Calu3 (cell line): Measurements from ENCODE around the gene ITGA2B. TPM values are rescaled to one million over a fixed set of nuclear protein-coding genes. Genes with fewer than 3 reads are reported as not detected.
A peak's percentile ranks its signal among the peaks of the same experiment; 100 is the strongest.

Source experiments
- BruUV-seq: library from RNA; stranded (reverse); fragments of 400-500 nt; replicated peaks from 2 replicates; lab custom pipeline; 2021; lab: Mats Ljungman, UMichigan
- CTCF ChIA-PET: fragments of 300-600 bp; sonication (Branson Sonifier 250); formaldehyde crosslinking; loops from one replicate; lab custom pipeline; 2022; ENCODE audit warnings: antibody characterized with exemption; lab: Charles Lee
- DNase-seq: peaks from one replicate; pipeline ENCODE4 v3.0.0; 2022
- H3K27ac Mint-ChIP-seq: one replicate; pipeline ENCODE4 v1.8.0; 2022; ENCODE audit warnings: mixed read lengths; ENCODE audit not compliant: unreplicated experiment
- H3K27me3 Mint-ChIP-seq: one replicate; pipeline ENCODE4 v1.8.0; 2022; ENCODE audit warnings: mixed read lengths; ENCODE audit not compliant: unreplicated experiment
- H3K36me3 Mint-ChIP-seq: one replicate; pipeline ENCODE4 v1.8.0; 2022; ENCODE audit warnings: mild to moderate bottlenecking, moderate library complexity, mixed read lengths; ENCODE audit not compliant: insufficient read depth, unreplicated experiment
- H3K4me1 Mint-ChIP-seq: one replicate; pipeline ENCODE4 v1.8.0; 2022; ENCODE audit warnings: mild to moderate bottlenecking, low read depth, mixed read lengths; ENCODE audit not compliant: unreplicated experiment
- H3K4me3 Mint-ChIP-seq: one replicate; pipeline ENCODE4 v1.8.0; 2022; ENCODE audit warnings: mild to moderate bottlenecking, low read depth, moderate library complexity, mixed read lengths; ENCODE audit not compliant: unreplicated experiment
- H3K9me3 Mint-ChIP-seq: one replicate; pipeline ENCODE4 v1.8.0; 2022; ENCODE audit warnings: low read depth, mixed read lengths; ENCODE audit not compliant: unreplicated experiment
- intact Hi-C: fragments of 100-400 bp; cut with micrococcal nuclease; formaldehyde crosslinking; loops from one replicate; pipeline ENCODE4 v1.10.0; 2022; ENCODE audit not compliant: unreplicated experiment
- total RNA-seq: library from RNA; stranded (reverse); gene quantifications from 2 replicates; pipeline ENCODE4 v1.2.3, GENCODE V29; 2022
- TF ChIP-seq, protein P1 (sequence below): fragments of 200-600 bp; IDR thresholded peaks from one replicate; pipeline ENCODE4 v1.8.0; 2022; ENCODE audit warnings: antibody characterized with exemption; ENCODE audit not compliant: unreplicated experiment

Gene ITGA2B
- total RNA-seq, 1 experiment from 2014 or later, result 1.6 TPM

- TF ChIP-seq, protein P1, sequence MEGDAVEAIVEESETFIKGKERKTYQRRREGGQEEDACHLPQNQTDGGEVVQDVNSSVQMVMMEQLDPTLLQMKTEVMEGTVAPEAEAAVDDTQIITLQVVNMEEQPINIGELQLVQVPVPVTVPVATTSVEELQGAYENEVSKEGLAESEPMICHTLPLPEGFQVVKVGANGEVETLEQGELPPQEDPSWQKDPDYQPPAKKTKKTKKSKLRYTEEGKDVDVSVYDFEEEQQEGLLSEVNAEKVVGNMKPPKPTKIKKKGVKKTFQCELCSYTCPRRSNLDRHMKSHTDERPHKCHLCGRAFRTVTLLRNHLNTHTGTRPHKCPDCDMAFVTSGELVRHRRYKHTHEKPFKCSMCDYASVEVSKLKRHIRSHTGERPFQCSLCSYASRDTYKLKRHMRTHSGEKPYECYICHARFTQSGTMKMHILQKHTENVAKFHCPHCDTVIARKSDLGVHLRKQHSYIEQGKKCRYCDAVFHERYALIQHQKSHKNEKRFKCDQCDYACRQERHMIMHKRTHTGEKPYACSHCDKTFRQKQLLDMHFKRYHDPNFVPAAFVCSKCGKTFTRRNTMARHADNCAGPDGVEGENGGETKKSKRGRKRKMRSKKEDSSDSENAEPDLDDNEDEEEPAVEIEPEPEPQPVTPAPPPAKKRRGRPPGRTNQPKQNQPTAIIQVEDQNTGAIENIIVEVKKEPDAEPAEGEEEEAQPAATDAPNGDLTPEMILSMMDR, result no peak
- no peaks in the 10 kb centered on the region for H3K27me3 Mint-ChIP-seq
- no peaks in the 10 kb centered on the region for H3K9me3 Mint-ChIP-seq
- H3K4me1 Mint-ChIP-seq, result peaks cover 7% of the 10 kb centered on the region
- peak overlapping the region; percentile 1 for H3K27ac Mint-ChIP-seq
- no peak overlapping the region for H3K4me3 Mint-ChIP-seq
- CTCF ChIA-PET, result interaction anchor here (0.6 kb wide), 1 partner anchor 544 kb away, joined by 5 read pairs; no protein-coding TSS in a partner anchor
- no peak for DNase-seq
- intact Hi-C loops, result no loop called here
- H3K36me3 Mint-ChIP-seq, result peaks cover 26% of the 10 kb centered on the region
- no TSS peak for BruUV-seq
Observed at GRCh38 chr17:44432254-44433157, 43.1 kb upstream of the ITGA2B start.

DNA sequence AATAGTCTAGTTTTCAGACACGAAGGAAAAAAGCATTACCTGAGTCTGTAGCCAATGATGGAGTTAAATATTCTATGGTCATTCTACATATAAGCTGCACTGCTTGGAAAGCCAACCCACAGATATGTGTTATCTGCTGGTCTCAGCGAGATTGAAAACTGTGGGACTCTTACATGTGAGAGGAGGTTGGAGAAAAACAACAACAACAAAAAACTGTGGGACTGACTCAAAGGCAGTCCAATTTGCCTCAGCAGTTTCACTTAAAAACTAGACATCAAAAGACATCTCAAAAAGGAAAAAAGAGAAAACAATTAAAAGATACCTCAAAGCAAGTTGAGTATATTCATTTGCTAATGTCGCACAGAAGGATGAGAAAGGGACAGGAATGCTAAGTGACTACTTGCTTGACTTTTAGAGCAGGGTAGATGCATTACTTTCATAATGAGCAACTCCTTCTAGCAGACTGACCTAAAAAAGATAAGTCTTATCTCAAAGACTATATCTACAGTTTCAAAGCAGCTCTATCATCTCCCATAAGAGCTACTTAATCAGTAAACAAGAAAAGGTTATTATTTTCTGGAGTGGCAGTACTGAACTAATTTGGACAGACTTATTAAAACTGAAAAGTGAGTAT, 35.5 kb upstream of the ITGA2B start:
- CTCF ChIA-PET, result no interaction called here
- peaks cover 23% of the 10 kb centered on the region for H3K36me3 Mint-ChIP-seq
- intact Hi-C loops, result no loop called here

GRCh38 chr17:44417553-44417952, 28.1 kb upstream of the ITGA2B start:
- intact Hi-C loops, result no loop called here
- peak overlapping the region; percentile 3 for H3K27ac Mint-ChIP-seq
- H3K4me1 Mint-ChIP-seq, result peaks cover 13% of the 10 kb centered on the region
- no peaks in the 10 kb centered on the region for H3K27me3 Mint-ChIP-seq
- peaks cover 11% of the 10 kb centered on the region for H3K36me3 Mint-ChIP-seq
- TF ChIP-seq, protein P1, result no peak
- CTCF ChIA-PET, result interaction anchor here (0.6 to 1.2 kb wide), 6 partner anchors 17 to 659 kb away, joined by 3 to 7 read pairs (median 4); partner anchors contain the start of gene FAM171A2
- no TSS peak for BruUV-seq
- H3K9me3 Mint-ChIP-seq, result no peaks in the 10 kb centered on the region
- no peak overlapping the region for H3K4me3 Mint-ChIP-seq
- peak; percentile 35 for DNase-seq

More for the DNA sequence above, 35.5 kb upstream of the ITGA2B start:
- no peak overlapping the region for H3K4me3 Mint-ChIP-seq
- no peaks in the 10 kb centered on the region for H3K4me1 Mint-ChIP-seq
- no peaks in the 10 kb centered on the region for H3K27me3 Mint-ChIP-seq
- H3K27ac Mint-ChIP-seq, result no peak overlapping the region
- DNase-seq, result no peak
- TF ChIP-seq, protein P1, result no peak
- H3K9me3 Mint-ChIP-seq, result no peaks in the 10 kb centered on the region
- BruUV-seq, result no TSS peak

DNA sequence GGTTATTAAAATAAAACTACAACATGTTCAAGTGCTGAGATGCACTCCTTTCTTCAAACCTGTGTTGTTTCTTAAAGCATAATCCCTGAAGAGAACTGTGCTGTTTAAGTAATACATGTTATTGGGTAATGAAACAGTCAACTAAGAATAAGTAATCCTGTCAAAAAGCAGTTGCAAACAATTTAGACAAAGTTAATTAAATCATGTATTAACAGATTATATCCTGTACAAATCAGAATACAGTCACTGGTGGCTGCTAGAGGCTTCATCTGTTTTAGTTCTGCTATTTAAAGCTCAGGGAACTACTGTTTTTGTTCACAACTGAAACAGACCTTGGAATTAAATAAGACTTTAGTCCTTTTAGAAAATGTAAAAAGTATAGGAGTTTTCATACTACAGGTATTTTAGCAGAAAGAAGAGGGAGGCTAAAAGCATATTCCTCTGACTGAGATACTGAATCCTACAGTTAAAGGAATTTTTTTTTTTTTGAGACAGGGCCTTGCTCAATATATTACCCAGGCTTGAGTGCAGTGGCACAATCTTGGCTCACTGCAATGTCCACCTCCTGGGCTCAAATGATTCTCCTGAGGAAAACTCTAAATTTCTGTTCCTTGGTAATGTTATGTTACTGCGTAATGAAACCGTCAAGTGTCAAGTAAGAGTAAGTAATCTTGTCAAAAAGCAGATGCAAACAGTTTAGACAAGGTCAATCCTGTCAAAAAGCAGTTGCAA, 27.3 kb upstream of the ITGA2B start:
- TF ChIP-seq, protein P1, result no peak
- Mint-ChIP-seq H3K27me3 (no peaks in the 10 kb centered on the region), H3K4me1 (peaks cover 13% of the 10 kb centered on the region), H3K27ac (no peak overlapping the region), H3K9me3 (no peaks in the 10 kb centered on the region), H3K36me3 (peaks cover 14% of the 10 kb centered on the region), H3K4me3 (no peak overlapping the region)
- intact Hi-C loops, result no loop called here
- no peak for DNase-seq
- CTCF ChIA-PET, result interaction anchor here (0.5 to 1.2 kb wide), 4 partner anchors 37 to 248 kb away, joined by 3 to 7 read pairs (median 4); partner anchors contain the start of gene FAM171A2
- BruUV-seq, result no TSS peak
